SK-MEL-5 (cell line): ENCODE results near the gene DIP2B. TPM values are rescaled to one million over a fixed set of nuclear protein-coding genes. Genes with fewer than 3 reads are reported as not detected.
A peak's percentile ranks its signal among the peaks of the same experiment; 100 is the strongest.

Source experiments
- DNase-seq: peaks from one replicate; pipeline ENCODE4 v3.0.0-alpha.2; 2016; ENCODE audit warnings: low read depth, low spot score
- in situ Hi-C: cut with HindIII; loops from 2 replicates; pipeline ENCODE4 v1.10.0; 2016; ENCODE audit warnings: low sequenced_read_pairs, high pct_unique_total_duplicates, low pct_unique_long_range_greater_than_20kb
- total RNA-seq: library from RNA; depleted of rRNA; stranded (reverse); fragments of >200 nt; shearing (Covaris generic); gene quantifications from 2 replicates; pipeline ENCODE4 v1.2.3, GENCODE V29; 2014

DIP2B gene
- total RNA-seq, 1 experiment from 2014 or later, result 49.0 TPM

DNA sequence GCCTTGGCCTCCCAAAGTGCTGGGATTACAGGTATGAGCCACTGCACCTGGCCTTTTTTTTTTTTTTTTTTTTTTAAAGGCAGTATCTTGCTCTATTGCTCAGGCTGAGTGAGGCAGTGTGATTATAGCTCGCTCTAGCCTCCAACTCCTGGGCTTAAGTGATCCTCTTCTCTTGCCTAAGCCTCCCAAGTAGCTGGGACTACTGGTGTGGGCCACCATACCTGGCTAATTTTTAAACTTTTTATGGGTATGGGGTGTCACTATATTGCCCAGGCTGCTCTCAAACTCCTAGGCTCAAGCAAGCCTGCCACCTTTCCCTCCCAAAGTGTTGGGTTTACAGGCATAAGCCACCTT, 58.6 kb downstream of the DIP2B start:
- in situ Hi-C loops, result no loop called here
- no peak for DNase-seq

DNA sequence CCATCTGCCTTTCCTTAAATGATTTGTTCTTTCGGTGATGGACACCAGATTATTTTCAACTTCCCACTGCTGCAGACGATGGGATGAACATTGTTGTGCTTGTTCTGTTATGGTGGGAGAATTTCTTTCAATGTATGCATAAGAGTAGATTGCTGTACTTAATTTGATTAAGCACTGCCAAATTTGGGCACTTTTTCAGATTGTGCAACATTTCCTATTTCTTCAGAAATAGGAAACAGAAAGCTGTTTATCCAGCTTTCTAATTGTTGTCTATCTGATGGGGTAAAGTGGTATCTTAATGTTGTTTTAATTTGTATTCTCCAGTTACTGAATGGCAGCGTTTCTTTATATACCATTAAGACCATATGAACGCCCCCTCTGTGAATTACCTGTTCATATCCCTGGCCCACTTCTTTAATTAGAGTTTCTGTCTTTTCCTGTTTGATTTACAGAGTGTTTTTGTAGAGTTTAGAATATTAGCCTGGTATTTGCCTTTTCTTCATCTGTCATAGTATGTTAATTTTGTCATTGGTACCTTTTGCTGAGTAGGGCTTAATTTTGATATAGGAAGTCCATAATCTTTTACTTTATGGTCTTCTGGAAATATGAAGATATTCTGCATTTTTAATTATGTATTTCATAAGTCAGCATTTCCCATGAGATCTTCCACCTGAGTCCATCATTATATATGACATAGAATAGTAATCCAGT, 59.6 kb downstream of the DIP2B start:
- DNase-seq, result no peak
- in situ Hi-C loops, result no loop called here

DNA sequence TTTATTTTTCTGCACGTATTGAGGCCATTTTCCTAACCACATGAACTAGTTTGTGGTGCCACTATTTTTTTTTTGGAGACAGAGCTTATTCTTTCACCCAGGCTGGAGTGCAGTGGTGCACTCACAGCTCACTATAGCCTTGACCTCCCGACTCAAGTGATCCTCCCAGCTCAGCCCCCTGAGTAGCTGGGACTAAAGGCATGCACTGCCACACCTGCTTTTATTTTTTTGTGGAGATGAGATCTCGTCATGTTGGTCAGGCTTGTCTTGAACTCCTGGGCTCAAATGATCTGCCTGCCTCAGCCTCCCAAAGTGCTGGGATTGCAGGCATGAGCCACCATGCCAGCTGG, 60.1 kb downstream of the DIP2B start:
- in situ Hi-C loops, result no loop called here
- DNase-seq, result no peak

DNA sequence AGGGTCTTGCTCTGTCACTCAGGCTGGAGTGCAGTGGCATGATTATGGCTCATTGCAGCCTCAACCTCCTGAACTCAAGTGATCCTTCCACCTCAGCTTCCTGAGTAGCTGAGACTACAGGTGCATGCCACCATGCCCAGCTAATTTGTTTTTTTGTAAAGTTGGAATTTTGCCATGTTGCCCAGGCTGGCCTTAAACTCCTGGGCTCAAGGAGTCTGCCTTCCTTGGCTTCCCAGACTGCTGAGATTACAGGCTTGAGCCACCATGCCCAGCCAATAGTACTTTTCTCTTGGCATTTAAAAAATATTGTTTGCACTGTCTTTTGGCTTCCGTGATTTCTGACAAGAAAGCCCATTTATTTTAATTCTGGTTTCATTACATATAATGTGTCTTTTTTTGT, 61.3 kb downstream of the DIP2B start:
- no peak for DNase-seq
- in situ Hi-C loops, result no loop called here

DNA sequence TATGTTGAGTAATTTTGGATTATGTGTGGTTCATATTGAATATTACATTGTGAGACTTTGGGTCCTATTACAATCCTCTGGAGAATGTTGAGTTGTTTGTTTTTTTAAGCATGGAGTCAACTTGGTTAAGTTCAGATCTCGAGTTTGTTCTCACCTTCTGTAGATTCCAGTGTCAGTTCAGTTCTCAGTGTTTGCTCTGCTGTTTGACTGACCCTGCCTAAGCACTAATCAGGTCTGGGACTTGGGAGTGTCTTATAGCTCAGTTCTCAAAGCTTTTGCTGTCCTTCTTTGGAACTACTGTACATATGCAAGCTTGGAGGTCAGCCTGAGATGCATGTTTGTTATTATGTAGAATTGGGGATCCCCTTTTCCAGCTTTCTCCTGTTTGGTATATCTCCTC, 63.1 kb downstream of the DIP2B start:
- in situ Hi-C loops, result no loop called here

DNA sequence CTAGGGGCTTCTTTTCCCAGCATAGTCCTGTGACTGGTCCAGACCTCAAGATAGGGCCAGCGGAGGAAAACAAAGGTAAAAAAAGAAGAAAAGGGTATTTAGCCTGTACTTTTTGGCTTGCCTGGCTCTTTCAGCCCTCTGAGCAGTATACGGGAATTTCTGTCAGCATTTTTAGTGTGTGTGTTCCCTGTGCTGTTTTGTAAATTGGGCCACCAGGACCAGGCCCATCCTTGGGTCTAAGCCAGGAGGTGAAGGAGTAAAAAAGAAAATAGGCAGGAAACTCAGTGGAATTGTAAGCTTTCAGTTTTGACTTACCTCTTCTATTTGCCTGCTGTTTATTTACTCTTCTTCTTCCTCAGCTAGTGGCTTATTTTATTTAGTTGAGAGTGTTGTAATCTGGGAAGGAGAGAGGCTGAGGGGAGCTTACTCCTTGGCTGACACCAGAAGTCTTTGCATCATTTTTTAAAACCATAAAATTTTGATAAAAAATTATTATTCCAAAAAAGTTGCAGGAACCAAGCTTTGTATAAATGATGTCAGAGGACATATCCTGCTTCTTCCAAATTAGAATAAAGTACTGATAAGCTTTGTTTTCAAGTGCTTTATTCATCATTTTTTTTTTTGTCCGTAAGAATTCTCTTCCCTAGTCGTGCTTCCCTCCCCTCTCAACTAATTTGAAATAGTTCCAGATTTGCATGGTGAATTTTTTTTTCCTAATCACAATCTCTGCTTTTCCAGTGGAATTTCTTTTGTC, 63.7 kb downstream of the DIP2B start:
- in situ Hi-C loops, result no loop called here
- DNase-seq, result no peak

More for the DNA sequence above, 63.1 kb downstream of the DIP2B start:
- DNase-seq, result no peak

DNA sequence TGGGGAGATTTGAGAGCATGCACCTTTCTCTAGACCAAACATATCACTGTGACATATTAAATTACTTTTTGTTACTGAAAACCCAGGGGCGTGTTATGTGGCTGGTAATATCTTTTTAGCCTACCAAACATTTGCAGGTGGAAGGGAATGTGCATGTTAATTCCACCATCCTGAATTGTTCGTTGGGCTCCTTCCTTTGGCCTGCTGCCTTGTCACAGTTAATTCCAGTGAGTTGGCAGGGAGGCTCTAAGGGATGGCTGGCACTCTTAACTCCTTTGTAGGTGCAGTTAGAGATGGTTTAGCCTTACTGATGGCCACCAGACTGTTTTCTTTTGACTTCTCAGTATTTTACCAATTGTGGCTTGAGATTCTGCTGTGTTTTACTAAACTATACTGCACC, 64.5 kb downstream of the DIP2B start:
- in situ Hi-C loops, result no loop called here
- no peak for DNase-seq

DNA sequence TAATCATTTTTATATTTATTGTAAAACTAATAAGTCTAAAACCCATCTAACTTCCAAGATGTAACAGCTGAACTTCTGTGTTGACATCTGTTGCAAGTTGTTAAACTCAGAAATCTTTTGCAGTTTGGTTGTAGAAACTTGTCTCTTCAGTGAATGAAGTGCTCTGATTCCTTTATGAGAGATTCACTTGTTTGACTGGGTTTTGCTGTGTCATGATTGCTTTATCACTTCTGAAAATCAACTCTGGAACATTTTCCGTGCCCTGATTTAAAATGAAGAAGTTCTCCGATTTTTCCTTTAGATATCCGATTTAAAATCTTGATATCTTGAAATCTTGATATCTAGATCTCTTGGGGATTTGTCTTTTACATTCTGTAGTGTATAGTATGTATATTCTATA, 65.1 kb downstream of the DIP2B start:
- peak; percentile 76 for DNase-seq
- in situ Hi-C loops, result no loop called here

DNA sequence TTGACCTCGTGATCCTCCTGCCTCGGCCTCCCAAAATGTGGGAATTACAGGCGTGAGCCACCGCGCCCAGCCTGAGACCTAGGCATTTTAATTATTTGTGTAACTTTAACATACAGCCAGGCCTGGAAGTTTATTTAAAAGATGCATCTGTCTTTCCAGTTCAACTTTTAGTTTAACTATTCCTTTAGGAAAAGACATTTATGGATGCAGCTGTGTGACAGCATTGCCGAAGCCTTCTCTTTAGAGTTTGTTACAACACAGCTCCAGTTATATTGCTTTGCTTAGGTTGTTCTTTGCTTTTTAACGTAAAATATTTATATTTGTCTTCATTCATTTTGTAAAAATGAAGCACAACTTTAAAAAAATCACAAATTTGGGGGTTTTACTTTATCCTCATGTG, 67.0 kb downstream of the DIP2B start:
- in situ Hi-C loops, result no loop called here

DNA sequence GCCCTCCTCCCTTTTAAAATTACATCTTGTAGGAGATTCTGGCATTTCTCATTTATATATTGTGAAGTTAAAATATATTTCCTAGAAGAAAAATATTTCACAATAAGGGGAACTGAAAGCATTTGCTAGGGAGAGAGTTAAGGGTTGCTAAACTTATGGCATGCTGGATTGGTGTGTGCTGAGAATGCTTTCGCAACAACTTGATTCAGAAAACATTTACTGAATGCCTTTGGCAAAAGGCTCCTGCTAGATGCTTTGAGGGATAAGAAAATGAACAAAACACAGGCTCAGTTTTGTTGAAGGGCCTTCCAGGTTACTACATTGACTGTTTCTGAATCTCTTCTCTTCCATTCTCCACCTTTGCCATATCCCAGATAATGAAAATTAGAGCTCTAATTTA, 67.5 kb downstream of the DIP2B start:
- in situ Hi-C loops, result no loop called here
- DNase-seq, result peak; percentile 60

More for the DNA sequence above, 67.0 kb downstream of the DIP2B start:
- no peak for DNase-seq

DNA sequence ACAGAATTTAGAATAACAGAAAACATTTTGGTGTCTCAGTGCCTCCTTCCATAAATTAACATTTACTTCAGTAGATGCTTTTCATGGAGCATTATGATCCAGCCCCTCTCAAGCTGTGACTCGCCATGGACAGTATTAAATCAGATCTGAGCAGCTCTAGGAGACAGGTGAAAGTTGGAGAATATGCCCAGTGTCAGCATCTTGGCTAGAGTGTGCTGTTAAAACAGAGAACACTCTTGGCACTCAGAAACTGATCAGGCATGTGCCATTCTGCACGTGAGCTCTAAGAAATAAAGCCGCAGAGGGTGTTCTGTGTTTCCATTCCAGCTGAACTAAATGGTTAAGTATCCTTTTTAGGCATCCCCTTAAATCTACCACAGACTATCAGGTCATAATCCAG, 68.0 kb downstream of the DIP2B start:
- DNase-seq, result peak; percentile 31
- in situ Hi-C loops, result no loop called here

DNA sequence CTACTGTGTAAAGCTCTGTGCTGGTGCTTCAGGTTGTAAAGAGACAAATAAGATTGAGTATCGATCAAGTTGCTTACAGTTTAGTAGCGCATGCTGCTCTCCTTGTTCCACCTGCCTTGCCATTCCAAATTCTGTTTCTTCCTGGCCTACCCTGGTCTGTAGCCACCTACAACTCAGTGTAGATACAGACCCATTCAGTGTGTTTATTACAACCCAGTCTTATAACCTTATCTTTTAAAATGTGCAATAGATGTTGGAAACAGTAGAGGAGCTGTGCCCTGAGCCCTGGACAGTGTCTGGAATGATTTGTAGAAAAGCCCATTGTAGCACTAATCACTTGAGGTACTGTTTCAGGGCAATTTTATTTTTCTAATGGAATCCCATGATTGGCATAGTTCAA, 68.5 kb downstream of the DIP2B start:
- DNase-seq, result peak; percentile 75
- in situ Hi-C loops, result no loop called here

DNA sequence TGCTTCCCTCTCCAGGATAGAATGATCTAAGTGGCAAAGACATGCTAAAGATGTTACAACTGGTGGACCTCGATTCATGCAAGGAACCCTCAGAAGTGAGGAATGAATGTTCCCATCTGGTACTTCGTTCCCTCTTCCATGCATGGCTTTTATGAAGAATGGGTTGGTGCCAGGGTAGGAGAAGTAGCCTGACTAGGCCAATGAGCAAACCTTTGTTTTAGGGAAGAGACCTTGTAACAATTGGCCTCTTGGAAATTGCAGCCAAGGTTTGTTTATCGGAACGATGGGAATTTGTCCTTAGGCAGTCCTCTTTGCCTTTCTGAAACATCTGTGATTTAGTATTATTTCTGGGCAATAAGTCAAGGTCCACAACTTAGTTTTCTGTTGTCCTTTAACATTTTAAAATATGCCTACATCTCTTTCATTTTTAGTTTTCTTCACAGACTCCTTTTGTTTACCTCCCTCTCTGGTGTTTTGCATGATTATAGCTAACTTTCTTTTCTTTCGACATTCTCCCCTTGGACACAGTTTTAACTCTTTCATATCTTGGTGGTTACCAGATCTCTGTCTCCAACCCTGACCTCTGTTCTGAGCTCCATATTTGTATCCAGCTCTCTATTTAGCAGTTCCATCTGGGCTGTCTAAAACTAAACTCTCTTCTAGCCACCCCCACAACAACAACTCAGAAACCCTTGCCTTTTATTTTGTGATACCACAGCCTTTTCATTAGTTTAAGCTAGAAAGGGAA, 70.0 kb downstream of the DIP2B start:
- in situ Hi-C loops, result no loop called here
- DNase-seq, result peak; percentile 90

DNA sequence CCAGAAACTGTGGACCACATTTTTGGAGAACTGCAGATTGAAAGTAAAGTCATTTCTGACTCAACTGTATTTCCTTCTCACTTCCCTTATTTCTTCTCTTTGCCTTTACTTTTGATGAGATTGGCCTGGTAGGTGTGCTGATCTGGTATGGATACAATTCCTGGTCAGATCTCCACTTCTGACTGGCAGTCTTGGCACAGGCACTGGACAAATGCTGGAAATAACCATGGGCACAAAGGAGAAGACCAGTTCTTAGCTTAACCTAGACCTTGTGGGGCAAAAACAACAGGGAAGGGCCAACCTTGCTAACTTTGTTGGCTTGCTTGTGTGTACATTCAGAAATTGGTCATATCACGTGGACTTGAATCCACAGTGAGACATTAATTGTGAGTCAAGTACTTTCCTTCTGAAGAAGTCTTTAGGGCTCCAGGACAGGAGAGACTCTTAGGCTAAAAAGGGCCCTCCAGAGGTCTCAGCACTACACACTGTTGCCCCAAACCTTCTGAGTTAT, 75.0 kb downstream of the DIP2B start:
- peak; percentile 51 for DNase-seq
- in situ Hi-C loops, result no loop called here

DNA sequence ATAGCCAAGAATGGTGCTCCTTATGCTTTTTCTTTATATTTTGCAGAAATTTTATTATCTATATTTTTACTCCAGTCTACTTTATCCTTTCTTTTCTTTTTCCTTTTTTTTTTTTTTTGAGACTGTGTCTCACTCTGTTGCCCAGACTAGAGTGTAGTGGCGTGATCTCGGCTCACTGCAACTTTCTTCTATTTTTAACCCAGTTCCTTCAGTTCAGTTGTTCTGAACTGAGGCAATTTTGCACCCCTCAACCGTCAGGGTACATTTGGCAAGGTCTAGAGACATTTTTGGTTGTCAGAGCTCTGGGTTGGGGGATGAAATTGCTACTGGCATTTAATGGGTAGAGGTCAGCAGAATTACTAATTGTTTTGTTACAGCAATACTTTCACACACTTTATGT, 75.7 kb downstream of the DIP2B start:
- in situ Hi-C loops, result no loop called here
- no peak for DNase-seq

DNA sequence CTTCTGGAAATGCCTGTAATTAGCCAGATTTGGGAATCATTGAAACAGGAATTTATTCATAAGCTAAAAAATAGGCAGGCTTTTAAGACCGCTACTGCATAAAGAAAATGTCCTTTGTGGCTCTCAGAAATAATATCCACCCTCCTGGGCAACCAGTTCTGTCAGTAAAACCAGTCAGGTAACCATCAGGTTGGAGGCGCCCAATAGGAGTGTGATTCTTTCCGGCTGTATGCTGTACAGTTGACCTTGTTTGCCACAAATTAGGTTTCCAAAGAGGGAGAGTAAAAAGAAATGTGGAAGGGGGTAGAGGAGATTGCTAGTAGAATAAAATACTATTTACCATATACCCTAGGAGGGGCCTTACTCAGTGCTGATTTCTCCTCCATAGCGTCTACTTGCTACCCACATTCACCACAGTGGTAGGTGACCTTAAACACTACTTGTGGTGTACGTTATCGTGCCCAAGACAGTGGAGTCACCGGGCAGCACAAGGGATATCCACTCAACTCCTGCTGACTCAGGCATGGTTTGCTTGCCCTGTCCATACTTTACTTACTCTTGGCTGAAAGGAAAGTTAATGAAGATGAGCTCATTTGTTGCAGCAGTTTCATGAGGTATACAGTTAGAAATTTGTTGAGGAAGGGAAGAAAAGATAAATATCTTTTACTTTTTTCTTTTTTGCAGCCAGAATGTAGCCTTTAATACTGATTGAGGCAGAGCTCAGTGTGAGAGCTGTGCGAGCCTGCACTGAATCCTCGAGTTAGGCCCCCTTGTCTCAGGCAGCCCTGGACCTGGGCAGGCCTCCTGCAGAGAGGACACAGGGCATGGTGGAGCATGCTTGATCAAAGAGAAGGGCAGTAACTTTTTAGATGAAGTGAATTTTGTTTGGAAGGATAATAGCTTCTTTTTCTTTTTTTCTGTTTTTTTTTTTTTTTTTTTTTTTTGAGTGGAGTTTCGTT, 76.7 kb downstream of the DIP2B start:
- no peak for DNase-seq
- in situ Hi-C loops, result no loop called here

DNA sequence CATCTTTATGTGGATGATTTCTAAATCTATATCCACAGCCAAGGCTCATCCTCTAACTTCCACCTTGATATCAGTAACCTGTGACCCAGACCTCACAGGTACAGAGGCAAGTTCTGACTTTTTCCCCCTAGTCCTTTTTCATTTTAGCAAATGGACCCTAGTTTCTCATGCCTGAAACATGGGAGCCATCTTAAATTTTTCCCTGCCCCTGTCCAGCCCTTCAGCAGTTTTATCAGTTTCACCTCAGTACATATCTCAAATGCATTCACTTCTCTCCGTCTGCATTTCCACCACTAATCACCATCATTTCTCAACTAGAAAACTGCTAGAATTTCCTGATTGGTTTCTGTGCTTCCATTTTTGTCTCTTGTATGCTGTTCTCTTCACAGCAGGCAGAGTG, 79.3 kb downstream of the DIP2B start:
- no peak for DNase-seq
- in situ Hi-C loops, result no loop called here
